PC-9 (cell line): Measurements from ENCODE around the gene PLPP1. TPM values are rescaled to one million over a fixed set of nuclear protein-coding genes. Genes with fewer than 3 reads are reported as not detected.

Experiments
- BruUV-seq: library from RNA; stranded (reverse); fragments of 400-500 nt; replicated peaks from 2 replicates; lab custom pipeline; 2021; lab: Mats Ljungman, UMichigan
- CTCF ChIA-PET: fragments of 300-600 bp; sonication (Branson Sonifier 250); formaldehyde crosslinking; loops from one replicate; lab custom pipeline; 2022; ENCODE audit warnings: antibody characterized with exemption; lab: Charles Lee
- POLR2A ChIA-PET: fragments of 300-600 bp; sonication (Branson Sonifier 250); formaldehyde crosslinking; loops from one replicate; lab custom pipeline; 2022; ENCODE audit warnings: antibody characterized with exemption; ENCODE audit not compliant: unreplicated experiment; lab: Charles Lee
- DNase-seq, 2 experiments: peaks; one replicate each; pipeline versions ENCODE4 v3.0.0 to v3.0.0-alpha.2; 2015 to 2022; ENCODE audit warnings: mixed read lengths in 1 of 2
- H2AFZ ChIP-seq: fragments of 200-600 bp; sonication (generic); 2 replicates; pipeline ENCODE4 v1.8.1; 2017; ENCODE audit warnings: antibody characterized with exemption
- H3F3A ChIP-seq: fragments of 200-600 bp; sonication (generic); 2 replicates; pipeline ENCODE4 v1.8.1; 2017; ENCODE audit warnings: antibody characterized with exemption, mild to moderate bottlenecking, low read depth; ENCODE audit not compliant: insufficient read depth
- H3K27ac ChIP-seq: fragments of 200-600 bp; sonication (generic); 2 replicates; pipeline ENCODE4 v1.6.1; 2016; ENCODE audit warnings: mixed run types
- H3K27me3 ChIP-seq: fragments of 200-600 bp; sonication (generic); 2 replicates; pipeline ENCODE4 v1.6.1; 2016; ENCODE audit warnings: low read depth, mixed run types; ENCODE audit not compliant: insufficient read depth
- H3K36me3 ChIP-seq: fragments of 200-600 bp; sonication (generic); 2 replicates; pipeline ENCODE4 v1.6.1; 2016; ENCODE audit warnings: low read depth, mixed run types
- H3K4me1 ChIP-seq: fragments of 200-600 bp; sonication (generic); replicated peaks from 2 replicates; pipeline ENCODE4 v1.6.1; 2016; ENCODE audit warnings: mixed run types; ENCODE audit not compliant: insufficient read depth
- H3K4me2 ChIP-seq: fragments of 200-600 bp; sonication (generic); 2 replicates; pipeline ENCODE4 v1.6.1; 2017; ENCODE audit warnings: mixed run types
- H3K4me3 ChIP-seq: fragments of 200-600 bp; sonication (generic); 2 replicates; pipeline ENCODE4 v1.6.1; 2016; ENCODE audit warnings: mixed run types
- H3K79me2 ChIP-seq: fragments of 200-600 bp; sonication (generic); 2 replicates; pipeline ENCODE4 v1.6.1; 2017; ENCODE audit warnings: low read depth, mixed run types
- H3K9me2 ChIP-seq: fragments of 200-600 bp; sonication (generic); 2 replicates; pipeline ENCODE4 v1.8.1; 2017; ENCODE audit warnings: mild to moderate bottlenecking; ENCODE audit not compliant: insufficient read depth
- H3K9me3 ChIP-seq: fragments of 200-600 bp; sonication (generic); 2 replicates; pipeline ENCODE4 v1.8.1; 2016; ENCODE audit warnings: low read depth; ENCODE audit not compliant: insufficient read depth
- H4K20me1 ChIP-seq: fragments of 200-600 bp; sonication (generic); 2 replicates; pipeline ENCODE4 v1.8.1; 2017; ENCODE audit not compliant: insufficient read depth
- EZH2 ChIP-seq: fragments of 200-600 bp; sonication (generic); IDR thresholded peaks from 2 replicates; pipeline ENCODE4 v1.8.0; 2017; ENCODE audit warnings: antibody characterized with exemption, low read depth
- intact Hi-C: fragments of 100-400 bp; cut with micrococcal nuclease; formaldehyde crosslinking; loops from one replicate; pipeline ENCODE4 v1.10.0; 2022; ENCODE audit not compliant: unreplicated experiment
- total RNA-seq: library from RNA; stranded (reverse); gene quantifications from 2 replicates; pipeline ENCODE4 v1.2.3, GENCODE V29; 2021
- TF ChIP-seq, protein P1 (sequence below): fragments of 200-600 bp; sonication (generic); conservative IDR thresholded peaks from 2 replicates; pipeline ENCODE4 v1.6.1; 2017; ENCODE audit warnings: mixed run types, antibody characterized with exemption, mild to moderate bottlenecking, moderate library complexity

PLPP1 gene
- total RNA-seq, 1 experiment from 2014 or later: 12.2 TPM

GRCh38 chr5:55470282-55470681, 64.5 kb downstream of the PLPP1 start:
- no peaks in the 10 kb centered on the region for H3K9me3 ChIP-seq
- TF ChIP-seq, protein P1, sequence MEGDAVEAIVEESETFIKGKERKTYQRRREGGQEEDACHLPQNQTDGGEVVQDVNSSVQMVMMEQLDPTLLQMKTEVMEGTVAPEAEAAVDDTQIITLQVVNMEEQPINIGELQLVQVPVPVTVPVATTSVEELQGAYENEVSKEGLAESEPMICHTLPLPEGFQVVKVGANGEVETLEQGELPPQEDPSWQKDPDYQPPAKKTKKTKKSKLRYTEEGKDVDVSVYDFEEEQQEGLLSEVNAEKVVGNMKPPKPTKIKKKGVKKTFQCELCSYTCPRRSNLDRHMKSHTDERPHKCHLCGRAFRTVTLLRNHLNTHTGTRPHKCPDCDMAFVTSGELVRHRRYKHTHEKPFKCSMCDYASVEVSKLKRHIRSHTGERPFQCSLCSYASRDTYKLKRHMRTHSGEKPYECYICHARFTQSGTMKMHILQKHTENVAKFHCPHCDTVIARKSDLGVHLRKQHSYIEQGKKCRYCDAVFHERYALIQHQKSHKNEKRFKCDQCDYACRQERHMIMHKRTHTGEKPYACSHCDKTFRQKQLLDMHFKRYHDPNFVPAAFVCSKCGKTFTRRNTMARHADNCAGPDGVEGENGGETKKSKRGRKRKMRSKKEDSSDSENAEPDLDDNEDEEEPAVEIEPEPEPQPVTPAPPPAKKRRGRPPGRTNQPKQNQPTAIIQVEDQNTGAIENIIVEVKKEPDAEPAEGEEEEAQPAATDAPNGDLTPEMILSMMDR: no peak
- TF ChIP-seq EZH2: no peak
- ChIA-PET POLR2A (no interaction called here), CTCF (no interaction called here)
- intact Hi-C loops: no loop called here
- DNase-seq: no peak
- no peak overlapping the region for H3K27ac ChIP-seq
- H3K4me1 ChIP-seq: no peaks in the 10 kb centered on the region
- no peaks in the 10 kb centered on the region for H3K36me3 ChIP-seq
- H3K4me3 ChIP-seq: no peak overlapping the region
- H3K79me2 ChIP-seq: no peaks in the 10 kb centered on the region
- H3K4me2 ChIP-seq: no peak overlapping the region
- no TSS peak for BruUV-seq
- no peaks in the 10 kb centered on the region for H4K20me1 ChIP-seq
- no peaks in the 10 kb centered on the region for H3K27me3 ChIP-seq
- no peaks in the 10 kb centered on the region for H3F3A ChIP-seq
- H2AFZ ChIP-seq: no peak overlapping the region
- no peaks in the 10 kb centered on the region for H3K9me2 ChIP-seq

DNA sequence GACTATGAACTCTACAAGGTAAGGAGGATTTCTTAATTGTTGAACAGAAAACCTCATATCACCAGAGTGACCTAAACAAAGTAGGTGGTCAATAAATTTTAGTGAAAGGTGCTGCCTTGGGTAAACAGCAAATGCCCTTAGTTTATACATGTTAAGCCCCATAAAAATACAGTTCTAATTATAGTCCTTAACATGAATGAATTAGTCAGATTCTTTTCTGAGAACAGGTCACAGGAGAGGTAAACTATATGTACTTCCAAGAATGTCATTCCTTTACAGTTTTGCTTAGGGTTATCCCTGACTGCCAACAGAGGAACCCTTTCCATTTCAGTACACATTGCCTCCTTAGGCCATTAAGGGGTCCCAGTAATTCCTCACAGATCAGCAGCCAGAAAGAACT, 64.9 kb downstream of the PLPP1 start:
- H3K4me3 ChIP-seq: no peak overlapping the region
- TF ChIP-seq, protein P1: no peak
- no peak for TF ChIP-seq EZH2
- no peak for DNase-seq
- no peaks in the 10 kb centered on the region for H3K9me3 ChIP-seq
- no peaks in the 10 kb centered on the region for H3F3A ChIP-seq
- no peaks in the 10 kb centered on the region for H3K27me3 ChIP-seq
- no TSS peak for BruUV-seq
- no peaks in the 10 kb centered on the region for H3K4me1 ChIP-seq
- intact Hi-C loops: no loop called here
- H3K4me2 ChIP-seq: no peak overlapping the region
- H3K79me2 ChIP-seq: no peaks in the 10 kb centered on the region
- POLR2A ChIA-PET: no interaction called here
- H3K9me2 ChIP-seq: no peaks in the 10 kb centered on the region
- H3K36me3 ChIP-seq: no peaks in the 10 kb centered on the region
- H2AFZ ChIP-seq: no peak overlapping the region
- CTCF ChIA-PET: no interaction called here
- no peaks in the 10 kb centered on the region for H4K20me1 ChIP-seq
- no peak overlapping the region for H3K27ac ChIP-seq

GRCh38 chr5:55467862-55468551, 66.8 kb downstream of the PLPP1 start:
- TF ChIP-seq, protein P1: no peak
- TF ChIP-seq EZH2: no peak
- Histone ChIP-seq H3K36me3 (no peaks in the 10 kb centered on the region), H3K27ac (no peak overlapping the region), H3K4me2 (no peak overlapping the region), H3K9me2 (no peaks in the 10 kb centered on the region), H3K4me3 (no peak overlapping the region), H3K79me2 (no peaks in the 10 kb centered on the region), H3F3A (no peaks in the 10 kb centered on the region), H3K9me3 (no peaks in the 10 kb centered on the region), H2AFZ (no peak overlapping the region), H3K4me1 (no peaks in the 10 kb centered on the region), H3K27me3 (no peaks in the 10 kb centered on the region), H4K20me1 (no peaks in the 10 kb centered on the region)
- BruUV-seq: no TSS peak
- no peak for DNase-seq
- intact Hi-C loops: no loop called here
- ChIA-PET CTCF (no interaction called here), POLR2A (interaction anchor here (0.6 kb wide), 1 partner anchor 166 kb away, joined by 14 read pairs; no protein-coding TSS in a partner anchor)
